ENCODE data around the gene CDK18. TPM values are rescaled to one million over a fixed set of nuclear protein-coding genes. Genes with fewer than 3 reads are reported as not detected.

Gene CDK18
- total and polyA plus RNA-seq, 4 donors: 9.7 to 21.0 (median 15.0) TPM

DNA sequence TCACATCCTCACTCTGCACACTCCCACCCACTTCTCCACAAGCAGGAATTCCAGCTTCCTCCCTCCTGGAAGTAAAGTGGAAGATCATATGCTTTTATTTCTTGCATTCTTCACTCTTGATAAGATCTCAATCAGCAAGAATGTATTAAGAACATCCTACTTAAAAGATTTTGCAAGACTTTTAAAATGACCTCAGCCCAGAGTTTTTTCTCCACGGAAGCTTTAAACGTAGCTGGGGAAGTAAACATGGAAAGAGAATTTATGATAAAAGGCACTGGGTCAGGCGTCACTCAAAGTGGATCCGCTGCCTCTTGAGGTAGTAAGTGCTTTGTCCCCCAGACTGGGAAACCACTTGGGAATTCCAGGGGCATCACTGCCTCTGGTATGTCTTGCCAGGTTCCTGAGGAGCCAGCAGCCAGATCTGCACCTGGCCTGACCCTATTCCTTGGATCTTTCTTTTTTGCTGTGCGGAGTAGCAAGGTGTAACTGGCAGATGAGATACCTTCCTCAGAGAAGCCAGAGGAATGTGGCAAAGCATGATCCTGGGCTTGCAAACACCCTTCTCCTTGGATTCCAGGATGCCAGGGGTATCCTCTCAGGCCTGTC, 33.9 kb downstream of the CDK18 start:
- Histone ChIP-seq H3K36me3 (ENCODE audit: control insufficient read depth in 4 of 4, insufficient read depth in 4 of 4, low read length in 4 of 4) (no peaks in the 10 kb centered on the region), H3K4me3 (no peak overlapping the region), H3K9ac (ENCODE audit: insufficient read depth in 1 of 2, low read length in 2 of 2) (no peak overlapping the region), H3K27me3 (ENCODE audit: control insufficient read depth in 3 of 3, insufficient read depth in 3 of 3, low read length in 2 of 3) (no peaks in the 10 kb centered on the region), H3K27ac (ENCODE audit: low read depth in 1 of 2, low read length in 1 of 2) (peak overlapping the region in 1 of 2 donors; percentile 12), H3K4me1 (ENCODE audit: control insufficient read depth in 5 of 5, insufficient read depth in 5 of 5, low read length in 5 of 5) (peaks cover 0 to 11% (median 3%) of the 10 kb centered on the region in 5 donors), H3K9me3 (ENCODE audit: control insufficient read depth in 4 of 4, insufficient read depth in 3 of 4, low read length in 3 of 4) (no peaks in the 10 kb centered on the region)
- ATAC-seq (ENCODE audit: insufficient read depth, low FRiP score): no peak
- TF ChIP-seq, protein P1, sequence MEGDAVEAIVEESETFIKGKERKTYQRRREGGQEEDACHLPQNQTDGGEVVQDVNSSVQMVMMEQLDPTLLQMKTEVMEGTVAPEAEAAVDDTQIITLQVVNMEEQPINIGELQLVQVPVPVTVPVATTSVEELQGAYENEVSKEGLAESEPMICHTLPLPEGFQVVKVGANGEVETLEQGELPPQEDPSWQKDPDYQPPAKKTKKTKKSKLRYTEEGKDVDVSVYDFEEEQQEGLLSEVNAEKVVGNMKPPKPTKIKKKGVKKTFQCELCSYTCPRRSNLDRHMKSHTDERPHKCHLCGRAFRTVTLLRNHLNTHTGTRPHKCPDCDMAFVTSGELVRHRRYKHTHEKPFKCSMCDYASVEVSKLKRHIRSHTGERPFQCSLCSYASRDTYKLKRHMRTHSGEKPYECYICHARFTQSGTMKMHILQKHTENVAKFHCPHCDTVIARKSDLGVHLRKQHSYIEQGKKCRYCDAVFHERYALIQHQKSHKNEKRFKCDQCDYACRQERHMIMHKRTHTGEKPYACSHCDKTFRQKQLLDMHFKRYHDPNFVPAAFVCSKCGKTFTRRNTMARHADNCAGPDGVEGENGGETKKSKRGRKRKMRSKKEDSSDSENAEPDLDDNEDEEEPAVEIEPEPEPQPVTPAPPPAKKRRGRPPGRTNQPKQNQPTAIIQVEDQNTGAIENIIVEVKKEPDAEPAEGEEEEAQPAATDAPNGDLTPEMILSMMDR (IDR thresholded peaks at IDR 0.05; ENCODE audit: control extremely low read depth, extremely low read depth): no peak
- WGBS, 2 donors: 40 to 47% methylated on average over 5 of the region's 5 CpGs
- peak in 2 of 3 donors; percentile 20 to 24 for DNase-seq

DNA sequence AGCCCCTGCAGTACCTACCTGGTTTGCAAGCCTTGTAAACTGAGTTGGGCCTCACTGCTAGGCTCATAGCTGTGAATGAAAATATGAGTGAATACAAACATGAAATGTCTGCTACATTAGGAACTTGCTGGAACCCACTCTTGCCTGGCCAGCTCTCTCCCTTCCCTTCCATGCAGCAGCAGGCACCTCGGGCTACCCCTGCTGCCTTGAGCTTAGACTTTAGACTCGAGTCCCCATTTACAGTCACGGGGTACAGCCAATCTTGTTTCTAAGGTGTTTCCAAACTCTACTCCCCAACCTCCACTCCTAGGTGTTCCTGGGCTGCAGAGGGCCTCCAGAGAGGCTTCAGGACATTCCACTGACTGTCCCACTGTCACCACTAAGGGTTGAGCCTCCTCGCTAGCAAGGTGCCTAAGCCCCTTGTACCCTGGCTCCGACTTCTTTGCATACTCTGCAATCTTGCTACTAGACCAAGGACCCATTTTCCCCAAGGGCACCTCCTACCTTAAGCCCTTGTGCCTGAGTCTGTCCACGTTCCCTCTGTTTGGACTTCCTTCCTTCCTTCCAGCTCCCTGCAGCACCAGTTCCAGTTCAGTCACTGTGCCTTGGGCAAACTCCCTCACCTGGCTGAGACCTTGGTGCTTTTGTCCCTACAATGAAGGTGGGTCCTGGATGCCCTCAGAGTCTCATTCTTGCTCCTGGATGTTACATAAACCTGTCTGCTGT, 36.9 kb downstream of the CDK18 start:
- H3K9me3 ChIP-seq (ENCODE audit: control insufficient read depth in 4 of 4, insufficient read depth in 3 of 4, low read length in 3 of 4): no peaks in the 10 kb centered on the region
- TF ChIP-seq, protein P1 (IDR thresholded peaks at IDR 0.05; ENCODE audit: control extremely low read depth, extremely low read depth): no peak
- WGBS, 2 donors: 76 to 81% methylated on average over 6 of the region's 6 CpGs
- no peak overlapping the region for H3K4me3 ChIP-seq
- no peaks in the 10 kb centered on the region for H3K36me3 ChIP-seq (ENCODE audit: control insufficient read depth in 4 of 4, insufficient read depth in 4 of 4, low read length in 4 of 4)
- no peak overlapping the region for H3K9ac ChIP-seq (ENCODE audit: insufficient read depth in 1 of 2, low read length in 2 of 2)
- ATAC-seq (ENCODE audit: insufficient read depth, low FRiP score): no peak
- no peak overlapping the region for H3K27ac ChIP-seq (ENCODE audit: low read depth in 1 of 2, low read length in 1 of 2)
- peak in 1 of 3 donors; percentile 11 for DNase-seq
- H3K27me3 ChIP-seq (ENCODE audit: control insufficient read depth in 3 of 3, insufficient read depth in 3 of 3, low read length in 2 of 3): no peaks in the 10 kb centered on the region
- H3K4me1 ChIP-seq (ENCODE audit: control insufficient read depth in 5 of 5, insufficient read depth in 5 of 5, low read length in 5 of 5): peaks cover 0 to 17% (median 9%) of the 10 kb centered on the region in 5 donors

DNA sequence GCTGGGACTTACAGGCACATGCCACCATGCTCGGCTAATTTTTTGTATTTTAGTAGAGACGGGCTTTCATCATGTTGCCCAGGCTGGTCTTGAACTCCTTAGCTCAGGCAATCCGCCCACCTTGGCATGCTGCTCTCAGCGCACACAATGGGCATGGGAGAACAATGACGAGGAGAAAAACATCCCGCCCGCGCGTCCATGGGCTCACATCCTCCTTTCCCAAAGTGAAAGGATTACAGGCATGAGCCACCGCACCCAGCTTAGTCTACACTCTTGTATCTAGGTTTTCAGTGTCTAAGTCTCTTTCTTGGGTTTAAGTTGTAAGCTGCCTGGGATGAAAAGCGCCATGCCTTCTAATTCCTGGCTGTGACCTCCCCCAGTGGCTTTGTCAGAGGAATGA, 37.9 kb downstream of the CDK18 start:
- peak overlapping the region; percentile 6 to 48 for H3K27ac ChIP-seq (ENCODE audit: low read depth in 1 of 2, low read length in 1 of 2)
- TF ChIP-seq, protein P1 (IDR thresholded peaks at IDR 0.05; ENCODE audit: control extremely low read depth, extremely low read depth): no peak
- no peaks in the 10 kb centered on the region for H3K27me3 ChIP-seq (ENCODE audit: control insufficient read depth in 3 of 3, insufficient read depth in 3 of 3, low read length in 2 of 3)
- H3K4me3 ChIP-seq: no peak overlapping the region
- ATAC-seq (ENCODE audit: insufficient read depth, low FRiP score): no peak
- WGBS, 2 donors: 65 to 75% methylated on average over 11 of the region's 11 CpGs
- H3K36me3 ChIP-seq (ENCODE audit: control insufficient read depth in 4 of 4, insufficient read depth in 4 of 4, low read length in 4 of 4): no peaks in the 10 kb centered on the region
- peaks cover 0 to 13% (median 9%) of the 10 kb centered on the region in 5 donors for H3K4me1 ChIP-seq (ENCODE audit: control insufficient read depth in 5 of 5, insufficient read depth in 5 of 5, low read length in 5 of 5)
- no peaks in the 10 kb centered on the region for H3K9me3 ChIP-seq (ENCODE audit: control insufficient read depth in 4 of 4, insufficient read depth in 3 of 4, low read length in 3 of 4)
- H3K9ac ChIP-seq (ENCODE audit: insufficient read depth in 1 of 2, low read length in 2 of 2): no peak overlapping the region
- peak in 2 of 3 donors; percentile 13 to 28 for DNase-seq

Measured in lung (tissue), 12 donors.